BLaER1 treated with 17β-estradiol and CSF1 and Interleukin-3, amounts not matched to agents 10 nM and 100 nM (cell line): ENCODE results near the gene FAM47C.

Experiments
- H3K27ac ChIP-seq, 11 experiments: shearing (Covaris generic); formaldehyde crosslinking; 2 replicates each; pipeline ENCODE4 v1.8.1; 2022
- H3K27me3 ChIP-seq, 11 experiments: shearing (Covaris generic); formaldehyde crosslinking; 2 replicates each; pipeline ENCODE4 v1.8.1; 2022
- H3K36me3 ChIP-seq, 11 experiments: shearing (Covaris generic); formaldehyde crosslinking; 2 replicates each; pipeline ENCODE4 v1.8.1; 2022
- H3K4me1 ChIP-seq, 10 experiments: shearing (Covaris generic); formaldehyde crosslinking; 2 replicates each; pipeline ENCODE4 v1.8.1; 2022
- H3K4me2 ChIP-seq, 11 experiments: shearing (Covaris generic); formaldehyde crosslinking; 2 replicates each; pipeline ENCODE4 v1.8.1; 2022
- H3K4me3 ChIP-seq, 10 experiments: shearing (Covaris generic); formaldehyde crosslinking; 2 replicates each; pipeline ENCODE4 v1.8.1; 2022
- H3K9ac ChIP-seq, 11 experiments: shearing (Covaris generic); formaldehyde crosslinking; 2 replicates each; pipeline ENCODE4 v1.8.1; 2022
- H3K9me3 ChIP-seq, 11 experiments: shearing (Covaris generic); formaldehyde crosslinking; replicated peaks in 1 of 11; 2 replicates each; pipeline ENCODE4 v1.8.1; 2022
- H4K20me1 ChIP-seq, 11 experiments: shearing (Covaris generic); formaldehyde crosslinking; 2 replicates each; pipeline ENCODE4 v1.8.1; 2022
- Cebpa-rat ChIP-seq, 11 experiments: shearing (Covaris generic); IDR thresholded peaks; 2 replicates each; pipeline ENCODE4 v1.8.1; 2022

The FAM47C gene

GRCh38 chrX:37060999-37061398 lies 52.8 kb downstream of the FAM47C start:
- no peaks in the 10 kb centered on the region for H3K27me3 ChIP-seq
- H3K9ac ChIP-seq = no peak overlapping the region
- no peaks in the 10 kb centered on the region; a peak in 1 of 22 replicates for H4K20me1 ChIP-seq
- no peaks in the 10 kb centered on the region for H3K36me3 ChIP-seq
- H3K4me2 ChIP-seq = no peak overlapping the region
- H3K9me3 ChIP-seq = no peaks in the 10 kb centered on the region
- H3K27ac ChIP-seq = no peak overlapping the region
- TF ChIP-seq Cebpa-rat (IDR thresholded peaks at IDR 0.05) = no peak
- no peaks in the 10 kb centered on the region for H3K4me1 ChIP-seq
- no peak overlapping the region for H3K4me3 ChIP-seq
